Measurements from ENCODE around the gene RNF182. TPM values are rescaled to one million over a fixed set of nuclear protein-coding genes. Genes with fewer than 3 reads are reported as not detected.

Gene RNF182
- total and polyA plus RNA-seq, 9 of the 15 experiments (the other 6 are each of a cell fraction or from before 2014, with no cell fraction given): 12.8 to 22.8 (median 17.5) TPM

- TF ChIP-seq MGA (IDR thresholded peaks at IDR 0.05) (no peak), SPI1 (IDR thresholded peaks at IDR 0.05; ENCODE audit: borderline replicate concordance, low read depth, low read length) (no peak), U2AF1 (optimal IDR thresholded peaks at IDR 0.05; ENCODE audit: low read depth, low read length) (peak; percentile 20), RBM39 (optimal IDR thresholded peaks at IDR 0.05; ENCODE audit: low read depth, low read length) (no peak), BDP1 (IDR thresholded peaks at IDR 0.05; ENCODE audit: insufficient read depth, insufficient read length) (no peak), KAT7 (CRISPR knock-in tag; IDR thresholded peaks at IDR 0.05; ENCODE audit: borderline replicate concordance) (no peak)
- TF ChIP-seq, protein P1, sequence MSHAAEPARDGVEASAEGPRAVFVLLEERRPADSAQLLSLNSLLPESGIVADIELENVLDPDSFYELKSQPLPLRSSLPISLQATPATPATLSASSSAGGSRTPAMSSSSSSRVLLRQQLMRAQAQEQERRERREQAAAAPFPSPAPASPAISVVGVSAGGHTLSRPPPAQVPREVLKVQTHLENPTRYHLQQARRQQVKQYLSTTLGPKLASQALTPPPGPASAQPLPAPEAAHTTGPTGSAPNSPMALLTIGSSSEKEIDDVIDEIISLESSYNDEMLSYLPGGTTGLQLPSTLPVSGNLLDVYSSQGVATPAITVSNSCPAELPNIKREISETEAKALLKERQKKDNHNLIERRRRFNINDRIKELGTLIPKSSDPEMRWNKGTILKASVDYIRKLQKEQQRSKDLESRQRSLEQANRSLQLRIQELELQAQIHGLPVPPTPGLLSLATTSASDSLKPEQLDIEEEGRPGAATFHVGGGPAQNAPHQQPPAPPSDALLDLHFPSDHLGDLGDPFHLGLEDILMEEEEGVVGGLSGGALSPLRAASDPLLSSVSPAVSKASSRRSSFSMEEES (CRISPR knock-in tag; IDR thresholded peaks at IDR 0.05): no peak
These were observed 102.2 kb downstream of the RNF182 start (continued) for GRCh38 chr6:14026831-14027539.
